Measurements from ENCODE around the gene ARL6IP1.
A peak's percentile ranks its signal among the peaks of the same experiment; 100 is the strongest.
"Not testable (repeated sequence)": the region's sequence is repeated elsewhere in the genome, so short reads cannot be mapped to it uniquely, and the experiment has no call there.

The ARL6IP1 gene

DNA sequence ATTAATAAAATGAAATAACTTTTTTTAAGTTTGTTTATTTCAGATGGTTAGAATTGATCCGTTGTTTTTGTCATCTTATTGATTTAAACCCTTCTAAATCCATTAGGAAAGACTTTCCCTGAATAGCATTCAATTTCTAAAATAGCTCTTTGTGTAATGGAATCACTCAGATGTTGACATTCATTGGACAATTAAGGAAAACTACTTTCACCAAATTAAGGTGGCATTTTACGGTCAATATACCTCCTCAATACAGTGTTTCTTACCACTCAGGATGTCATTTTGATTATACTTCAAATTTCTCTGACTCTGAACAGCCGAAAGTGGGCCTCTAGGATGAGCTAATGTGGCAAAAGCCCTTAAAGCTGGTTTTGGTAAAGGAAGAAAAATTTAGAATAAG is 1.8 kb downstream of the ARL6IP1 start:
- no peak for DNase-seq (ENCODE audit: low read depth in 2 of 2)

DNA sequence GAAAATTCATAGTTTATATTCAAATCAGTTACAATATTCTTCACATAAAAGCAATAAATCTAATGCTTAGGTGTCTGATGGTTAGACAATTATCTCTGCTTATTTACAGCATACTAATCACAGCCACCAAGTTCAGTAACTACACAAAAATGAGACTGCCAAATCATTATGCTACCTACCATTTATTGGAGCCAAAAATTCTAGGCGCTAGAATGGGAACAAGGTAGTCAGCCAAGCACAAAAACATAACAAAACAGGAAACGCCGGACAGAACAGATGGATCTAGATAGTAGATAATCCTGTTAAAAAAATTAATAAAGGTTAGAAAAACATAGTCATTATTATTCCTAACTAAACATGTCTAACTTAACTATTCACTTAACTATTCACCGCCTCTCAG is 3.6 kb downstream of the ARL6IP1 start:
- no peak for DNase-seq (ENCODE audit: low read depth in 2 of 2)

DNA sequence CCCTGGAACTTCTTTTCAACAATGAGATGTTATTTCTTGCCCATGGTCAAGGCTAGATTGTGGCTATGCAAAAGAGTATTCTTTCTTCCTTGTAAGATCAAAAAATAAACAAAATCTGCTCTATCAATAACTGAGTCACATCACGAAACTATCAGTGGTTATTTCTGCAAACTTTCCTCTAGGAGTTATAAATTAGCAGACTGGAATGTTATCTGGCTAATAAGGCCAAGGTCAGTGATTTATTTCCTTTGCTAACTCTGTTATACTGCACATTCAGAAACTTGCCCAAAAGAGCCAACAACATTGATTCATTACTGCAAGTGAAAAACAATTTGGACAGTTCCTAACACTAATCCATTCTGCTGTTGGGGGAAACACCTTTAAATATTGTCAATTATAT is 5.0 kb downstream of the ARL6IP1 start:
- DNase-seq (ENCODE audit: low read depth in 2 of 2) = no peak

DNA sequence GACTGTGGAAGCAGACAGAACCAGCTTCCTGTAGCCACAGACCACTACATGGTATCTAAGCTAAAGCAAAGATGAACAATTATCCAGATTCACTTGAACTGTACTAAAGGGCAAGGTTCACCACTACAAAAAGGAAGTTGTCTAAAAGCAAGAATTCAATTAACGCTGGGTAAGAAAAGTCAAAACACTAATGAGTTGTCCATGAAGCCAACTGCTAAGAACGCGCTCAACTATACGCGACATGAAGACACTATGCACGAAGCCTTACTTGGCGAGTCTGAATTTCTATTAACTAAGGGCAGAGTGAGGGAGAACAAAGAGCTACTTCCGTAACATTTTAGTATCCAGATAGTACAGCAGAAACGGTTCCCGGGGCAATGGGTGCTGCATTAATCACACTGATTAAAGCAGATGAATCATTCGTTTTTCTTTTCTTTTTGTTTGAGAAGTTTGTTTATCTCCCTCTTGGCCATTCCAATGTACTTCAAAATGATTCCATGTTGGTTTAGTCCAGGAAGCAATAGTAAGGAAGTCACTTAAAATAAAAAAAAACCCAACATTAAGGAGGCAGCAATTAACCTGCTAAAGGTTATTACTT is 8.4 kb downstream of the ARL6IP1 start:
- no peak for DNase-seq (ENCODE audit: low read depth in 2 of 2)

DNA sequence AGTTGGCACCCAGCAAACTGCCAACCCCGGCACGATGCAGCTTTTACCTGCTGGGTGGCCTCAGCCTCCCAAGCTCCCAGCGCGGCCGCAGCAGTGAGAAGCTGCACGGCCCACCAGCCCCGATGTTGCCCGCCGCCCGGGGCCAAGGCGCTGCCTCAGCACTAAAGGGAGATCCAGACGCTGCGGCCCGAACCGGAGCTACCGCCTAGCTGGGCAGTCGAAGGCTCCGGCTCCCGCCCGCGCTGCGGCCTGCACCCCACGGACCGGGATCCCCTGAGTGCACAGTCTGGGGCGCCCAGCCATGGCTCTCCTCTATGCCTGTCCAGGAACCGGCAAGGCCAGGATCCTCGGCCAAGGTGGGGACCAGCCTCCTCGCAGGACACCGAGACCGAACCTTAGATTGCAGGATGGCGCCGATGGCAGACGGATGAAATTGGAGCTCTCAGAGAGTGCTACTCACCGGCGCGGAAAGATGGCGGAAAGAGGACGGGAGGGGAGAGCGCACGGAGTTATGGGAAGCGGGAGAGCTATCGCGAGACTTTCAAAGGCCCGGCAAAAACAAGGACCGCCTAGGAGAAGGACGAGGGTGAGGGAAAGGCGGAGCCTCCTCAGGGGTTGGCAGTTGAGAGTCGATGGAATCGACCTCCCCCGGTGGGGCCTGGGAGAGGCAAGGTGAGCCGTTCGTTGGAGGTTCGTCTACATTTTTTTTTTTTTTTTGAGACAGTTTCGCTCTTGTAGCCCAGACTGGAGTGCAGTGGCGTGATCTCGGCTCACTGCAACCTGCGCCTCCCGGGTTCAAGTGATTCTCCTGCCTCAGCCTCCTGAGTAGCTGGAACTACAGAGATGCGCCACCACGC is 11.3 kb downstream of the ARL6IP1 start, which contains the start of gene RPS15A:
TSS of gene RPS15A (minus strand) at position 485 of the 857 bp plus-strand sequence. CDS start 1,221 bp downstream, outside the sequence.
- DNase-seq (ENCODE audit: low read depth in 2 of 2) = peak; percentile 85 to 89

DNA sequence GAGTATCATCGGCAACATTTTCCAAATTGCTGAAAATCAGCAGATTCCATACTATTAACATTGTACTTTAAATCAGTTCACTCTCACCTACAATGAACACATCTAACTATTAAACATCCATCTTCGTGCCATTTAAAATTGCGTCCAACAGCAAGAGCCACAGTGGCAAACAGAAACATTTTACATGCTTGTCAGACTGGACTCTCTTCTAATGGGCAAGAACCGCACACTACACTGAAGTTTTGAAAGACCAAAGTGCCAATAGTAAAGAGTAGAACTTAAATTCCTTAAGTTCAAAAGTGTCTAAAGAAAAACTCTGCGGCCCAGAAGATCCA is 11.9 kb downstream of the ARL6IP1 start:
- no peak for DNase-seq (ENCODE audit: low read depth in 2 of 2)

DNA sequence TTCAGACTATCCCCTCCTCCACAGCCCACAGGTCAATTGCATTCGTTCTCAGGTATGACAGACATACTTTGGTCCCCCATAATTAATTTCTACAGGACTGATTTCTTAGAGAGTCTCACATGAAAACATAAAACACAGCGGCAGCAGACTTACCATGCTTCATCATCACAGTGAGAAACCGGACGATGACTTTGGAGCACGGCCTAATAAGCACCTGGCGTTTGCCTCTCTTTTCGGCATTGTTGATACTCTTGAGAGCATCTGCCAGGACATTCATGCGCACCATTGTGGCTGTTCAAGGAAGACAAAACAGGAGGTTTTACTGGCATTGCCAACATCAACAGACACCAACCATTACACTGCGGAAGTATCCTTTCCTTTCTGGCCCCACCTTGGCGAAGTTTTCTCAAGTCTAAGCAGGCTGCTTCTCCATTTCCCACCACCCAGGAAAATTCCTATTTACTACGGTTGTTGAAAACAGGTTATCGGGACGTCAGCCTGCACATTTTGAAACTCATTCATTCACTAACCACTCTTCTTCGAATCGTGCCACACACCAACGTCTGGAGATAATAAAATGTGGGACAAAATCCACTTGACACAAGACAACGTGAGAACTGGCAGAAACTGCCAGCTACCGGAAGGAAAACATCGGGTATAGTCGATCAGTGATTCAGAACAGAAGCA is 12.4 kb downstream of the ARL6IP1 start:
- DNase-seq (ENCODE audit: low read depth in 2 of 2) = no peak

DNA sequence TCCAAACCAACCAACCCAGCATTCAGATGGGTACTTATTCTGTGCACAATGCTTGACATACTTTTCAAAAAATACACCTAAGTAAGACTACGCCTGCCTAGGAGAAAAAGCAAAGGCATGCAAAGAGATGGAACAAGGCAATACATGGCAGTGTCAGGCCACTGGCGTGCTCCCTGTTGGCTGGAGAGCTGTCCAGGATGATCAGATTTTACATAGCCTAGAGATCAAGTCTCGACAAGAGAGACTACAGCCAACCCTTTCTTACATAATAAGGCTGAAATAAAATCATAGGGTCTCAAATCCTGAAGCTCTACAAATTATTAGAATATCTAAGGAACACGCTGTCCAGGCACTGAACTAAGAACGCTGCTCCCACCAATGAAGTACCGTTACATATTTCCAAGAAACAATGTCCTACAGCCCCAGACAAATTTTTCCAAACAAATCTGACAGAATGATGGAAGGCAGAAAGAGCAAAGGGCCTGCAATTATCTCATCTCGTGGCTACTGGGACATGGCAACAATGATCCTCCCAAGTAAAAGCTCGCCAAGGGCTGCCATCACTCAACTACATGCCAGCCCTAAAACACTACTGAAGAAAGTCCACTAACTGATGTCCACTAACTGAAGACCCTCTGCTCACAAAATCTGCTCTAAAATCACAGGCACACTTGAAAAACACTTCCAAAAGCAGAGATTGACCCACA is 16.3 kb downstream of the ARL6IP1 start:
- DNase-seq (ENCODE audit: low read depth in 2 of 2) = no peak

DNA sequence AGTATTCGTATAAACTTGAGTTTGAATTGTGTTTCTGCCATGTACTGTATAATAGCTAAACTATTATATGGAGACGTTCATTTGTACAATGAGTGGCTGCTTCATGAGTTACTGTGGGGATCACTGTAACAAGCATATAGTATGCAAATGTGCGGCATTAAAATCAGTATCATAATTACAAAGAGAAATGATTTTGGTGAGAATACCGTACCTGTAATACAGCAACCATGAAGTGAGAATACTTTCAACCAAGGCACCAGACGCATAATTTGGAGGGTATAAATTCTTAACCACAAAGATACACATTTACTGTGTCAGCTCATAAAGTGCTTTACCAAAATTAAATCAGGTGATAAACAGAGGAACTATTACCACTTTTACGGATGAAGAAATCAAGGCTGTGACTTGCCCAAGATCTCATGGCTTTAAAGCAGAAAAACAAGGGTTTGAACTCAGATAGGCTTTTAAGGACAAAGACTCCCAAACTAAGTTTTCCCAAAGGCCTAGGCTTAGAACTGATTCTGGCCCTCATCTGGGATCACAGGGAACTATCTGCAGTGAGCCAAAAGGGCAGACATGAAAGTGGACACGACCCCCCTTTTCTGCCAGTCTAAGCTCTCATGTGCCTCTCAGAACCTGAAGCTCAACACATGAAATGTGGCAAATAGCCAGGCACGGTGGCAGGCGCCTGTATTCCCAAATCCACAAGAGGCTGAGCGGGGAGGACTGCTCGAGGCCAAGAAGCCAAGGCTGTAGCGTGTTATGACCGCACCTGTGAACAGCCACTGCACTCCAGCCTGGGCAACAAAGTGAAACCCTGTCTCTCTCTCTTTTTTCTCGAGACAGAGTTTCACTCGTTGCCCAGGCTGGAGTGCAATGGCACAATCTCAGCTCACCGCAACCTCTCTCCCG is 17.7 kb downstream of the ARL6IP1 start:
- no peak for DNase-seq (ENCODE audit: low read depth in 2 of 2)

DNA sequence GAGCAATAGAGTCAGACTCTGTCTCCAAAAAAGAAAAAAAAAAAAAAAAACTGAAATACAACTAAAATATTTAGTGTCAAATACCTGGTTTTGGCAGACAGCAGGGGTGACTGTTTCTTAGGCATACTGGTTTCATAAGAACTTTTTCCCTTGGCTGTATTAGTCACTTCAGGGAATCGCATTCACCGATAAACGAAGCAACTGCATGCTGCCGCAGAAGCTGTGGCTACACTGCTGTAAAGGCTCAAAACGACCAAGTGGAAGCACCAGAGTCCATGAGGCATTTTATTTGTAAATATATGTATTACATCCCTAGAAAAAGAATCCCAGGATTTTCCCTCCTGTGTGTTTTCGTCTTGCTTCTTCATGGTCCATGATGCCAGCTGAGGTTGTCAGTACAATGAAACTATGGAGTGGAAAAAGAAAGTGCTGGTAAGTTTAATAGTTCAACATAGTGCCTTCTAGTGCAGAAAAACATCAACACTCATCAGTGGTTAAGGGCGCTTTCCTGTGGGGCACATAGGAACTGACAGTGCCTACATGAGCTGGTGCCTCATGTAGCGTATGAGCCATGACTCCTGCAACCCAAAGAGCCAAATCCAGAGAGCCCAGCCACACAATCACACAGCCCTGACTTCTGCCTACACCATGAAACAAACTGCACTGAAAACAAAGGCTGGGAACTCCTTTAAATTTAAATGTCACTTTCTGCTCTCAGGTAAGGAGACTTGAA is 18.5 kb downstream of the ARL6IP1 start:
- DNase-seq (ENCODE audit: low read depth in 2 of 2) = no peak

DNA sequence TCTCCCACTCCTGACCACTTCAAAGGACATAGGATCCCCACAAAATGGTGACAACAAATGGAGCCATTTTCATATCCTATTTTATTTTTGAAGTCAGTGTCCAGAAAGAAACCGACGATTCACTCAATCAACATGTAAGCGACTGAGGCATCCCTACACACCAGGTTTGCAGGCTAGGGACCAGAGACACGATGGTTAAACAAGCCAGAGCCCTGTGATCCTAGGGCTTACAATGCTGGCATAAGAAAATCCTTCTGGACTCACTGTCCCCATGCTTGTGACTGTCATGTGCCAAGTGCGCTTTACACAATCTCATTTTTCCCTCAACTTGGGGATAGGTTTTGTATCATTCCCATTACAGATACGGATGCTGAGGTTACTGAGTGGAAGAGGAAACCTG is 20.1 kb downstream of the ARL6IP1 start:
- DNase-seq (ENCODE audit: low read depth in 2 of 2) = not testable (repeated sequence)

DNA sequence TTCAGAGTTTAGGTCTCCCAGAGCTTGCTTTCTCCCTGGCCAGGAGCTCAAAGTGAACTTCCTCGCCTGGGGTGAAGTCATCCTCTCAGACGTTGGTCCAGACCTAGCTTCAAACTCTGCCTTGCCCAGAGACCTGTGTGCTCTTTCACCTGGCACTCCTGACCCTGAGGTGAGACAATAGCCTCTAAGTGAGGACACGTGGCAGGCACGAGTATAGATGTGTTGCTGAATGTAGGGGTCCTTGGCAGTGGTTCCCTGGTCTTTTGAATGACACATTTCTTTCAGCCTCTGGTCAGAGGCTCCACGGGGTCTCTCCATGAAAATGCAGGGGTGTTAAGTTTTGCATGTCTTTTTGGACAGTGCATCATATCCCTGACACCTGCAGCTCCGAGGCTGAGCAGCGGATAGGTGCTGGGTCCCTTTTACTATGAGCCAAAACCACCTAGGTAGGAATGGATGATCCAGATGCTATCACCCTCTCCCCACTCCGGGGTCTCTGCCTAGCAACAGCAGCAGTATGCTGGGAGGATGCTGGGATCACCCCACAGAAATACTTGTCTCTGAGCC is 20.8 kb downstream of the ARL6IP1 start:
- DNase-seq (ENCODE audit: low read depth in 2 of 2) = not testable (repeated sequence)

DNA sequence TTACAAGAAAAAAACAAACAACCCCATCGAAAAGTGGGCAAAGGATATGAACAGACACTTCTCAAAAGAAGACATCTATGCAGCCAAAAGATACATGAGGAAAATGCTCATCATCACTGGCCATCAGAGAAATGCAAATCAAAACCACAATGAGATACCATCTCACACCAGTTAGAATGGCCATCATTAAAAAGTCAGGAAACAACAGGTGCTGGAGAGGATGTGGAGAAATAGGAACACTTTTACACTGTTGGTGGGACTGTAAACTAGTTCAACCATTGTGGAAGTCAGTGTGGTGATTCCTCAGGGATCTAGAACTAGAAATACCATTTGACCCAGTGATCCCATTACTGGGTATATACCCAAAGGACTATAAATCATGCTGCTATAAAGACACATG is 23.7 kb downstream of the ARL6IP1 start:
- DNase-seq (ENCODE audit: low read depth in 2 of 2) = not testable (repeated sequence)

DNA sequence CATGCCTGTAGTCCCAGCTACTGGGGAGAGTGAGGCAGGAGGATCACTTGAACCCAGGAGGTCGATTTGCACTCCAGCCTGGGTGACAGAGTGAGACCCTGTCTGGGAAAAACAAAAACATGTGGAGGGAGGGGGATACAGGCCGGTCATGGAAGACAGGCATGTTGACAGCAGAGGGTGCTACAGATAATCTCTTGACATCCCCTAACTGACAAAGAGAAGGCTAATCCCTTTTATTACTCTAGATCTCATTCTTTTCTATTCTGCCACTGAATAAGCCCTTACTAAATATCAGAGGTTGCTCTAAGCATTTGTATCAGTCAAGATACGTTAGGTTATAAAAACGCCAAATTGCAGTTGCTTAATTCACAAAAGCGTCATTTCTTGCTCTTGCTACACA is 25.0 kb downstream of the ARL6IP1 start:
- DNase-seq (ENCODE audit: low read depth in 2 of 2) = not testable (repeated sequence)

DNA sequence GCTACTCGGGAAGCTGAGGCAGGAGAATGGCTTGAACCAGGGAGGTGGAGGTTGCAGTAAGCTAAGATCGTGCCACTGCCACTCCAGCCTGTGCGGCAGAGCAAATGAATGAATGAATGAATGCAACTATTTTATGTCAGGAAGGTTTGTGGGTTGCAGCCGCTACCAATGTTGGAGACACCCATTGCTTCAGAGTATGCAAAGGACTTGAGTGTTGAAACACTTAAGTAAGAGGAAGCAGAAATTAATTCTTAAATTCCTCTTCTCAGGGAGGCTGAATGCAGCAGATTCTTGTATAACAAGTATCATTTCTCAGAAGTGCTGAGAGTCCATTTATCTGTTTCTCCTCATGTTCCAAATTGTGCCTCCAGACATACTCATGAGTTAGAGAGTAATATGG is 26.7 kb downstream of the ARL6IP1 start:
- DNase-seq (ENCODE audit: low read depth in 2 of 2) = not testable (repeated sequence)

DNA sequence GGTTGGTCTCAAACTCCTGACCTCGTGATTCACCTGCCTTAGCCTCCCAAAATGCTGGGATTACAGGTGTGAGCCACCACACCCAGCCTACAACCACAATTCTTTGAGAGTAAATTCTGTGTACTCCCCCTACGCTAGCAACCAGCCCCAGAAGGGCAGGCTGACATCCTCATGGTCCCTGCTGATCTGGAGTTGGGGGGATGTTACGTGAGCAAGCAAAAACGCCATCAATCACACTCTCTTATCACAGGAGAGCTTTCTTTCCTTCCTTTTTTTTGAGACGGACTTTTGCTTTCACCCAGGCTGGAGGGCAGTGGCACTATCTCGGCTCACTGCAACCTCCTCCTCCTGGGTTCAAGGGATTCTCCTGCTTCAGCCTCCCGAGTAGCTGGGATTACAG is 29.2 kb downstream of the ARL6IP1 start:
- not testable (repeated sequence) for DNase-seq (ENCODE audit: low read depth in 2 of 2)

DNA sequence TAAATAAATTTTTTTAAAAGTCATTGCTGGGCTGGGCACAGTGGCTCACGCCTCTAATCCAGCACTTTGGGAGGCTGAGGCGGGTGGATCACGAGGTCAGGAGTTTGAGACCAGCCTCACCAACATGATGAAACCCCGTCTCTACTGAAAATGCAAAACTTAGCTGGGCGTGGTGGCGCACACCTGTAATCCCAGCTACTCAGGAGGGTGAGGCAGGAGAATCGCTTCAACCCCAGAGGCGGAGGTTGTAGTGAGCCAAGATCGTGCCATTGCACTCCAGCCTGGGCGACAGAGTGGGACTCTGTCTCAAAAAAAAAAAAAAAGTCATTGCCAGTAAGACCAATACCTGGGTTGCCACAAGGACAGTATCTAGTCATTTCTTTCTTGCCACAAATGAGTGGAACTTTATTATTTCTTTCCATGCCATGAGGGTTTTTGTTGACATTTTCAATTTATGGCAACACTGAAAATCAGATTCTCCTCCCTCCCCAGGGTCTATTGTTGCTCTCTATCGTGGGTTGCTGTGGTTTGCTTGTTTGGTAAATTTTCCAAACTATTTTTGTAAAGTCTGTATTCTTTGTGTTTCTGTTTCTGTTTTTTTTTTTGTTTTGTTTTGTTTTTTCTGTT is 30.9 kb downstream of the ARL6IP1 start:
- DNase-seq (ENCODE audit: low read depth in 2 of 2) = not testable (repeated sequence)

DNA sequence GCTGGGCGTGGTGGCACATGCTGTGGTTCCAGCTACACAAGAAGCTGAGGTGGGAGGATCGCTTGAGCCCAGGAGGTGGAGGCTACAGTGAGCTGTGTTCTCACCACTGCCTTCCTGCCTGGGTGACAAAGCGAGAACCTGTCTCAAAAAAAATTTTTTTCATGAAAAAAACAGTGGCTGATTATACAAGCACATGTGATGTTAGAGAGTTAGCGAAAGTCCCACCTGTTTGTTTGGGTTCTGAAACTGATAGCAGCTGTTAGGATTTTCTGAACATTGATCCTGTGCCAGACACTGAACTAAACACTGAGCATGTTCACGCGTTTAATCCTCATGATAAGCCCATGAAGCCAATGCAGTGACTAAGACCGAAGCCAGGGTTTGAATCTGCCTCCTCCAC is 34.1 kb downstream of the ARL6IP1 start:
- DNase-seq (ENCODE audit: low read depth in 2 of 2) = not testable (repeated sequence)

DNA sequence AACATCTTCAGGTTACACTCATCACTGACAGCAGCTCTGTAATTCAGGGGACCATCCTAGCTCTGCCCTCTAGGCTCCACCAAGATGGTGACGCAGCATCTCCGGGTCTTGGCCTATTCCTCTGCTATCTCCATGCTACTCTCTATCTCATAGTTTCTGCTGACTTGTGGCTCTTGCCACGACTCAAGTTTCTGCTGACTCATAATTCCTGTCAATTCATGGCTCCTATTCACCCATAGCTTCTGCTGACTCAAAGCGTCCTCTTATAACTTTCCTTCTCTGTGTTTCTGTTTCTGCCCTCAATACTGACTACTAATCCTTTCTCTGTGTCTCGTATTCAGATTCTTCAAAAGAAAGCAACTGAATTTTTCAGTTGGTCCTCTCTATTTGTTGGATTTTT is 38.6 kb downstream of the ARL6IP1 start:
- DNase-seq (ENCODE audit: low read depth in 2 of 2) = not testable (repeated sequence)
